NOMO-1 treated with dmso at 0.1 percent for 144 hours (cell line): Measurements from ENCODE around the gene TNIK.
"Not testable (repeated sequence)": the region's sequence is repeated elsewhere in the genome, so short reads cannot be mapped to it uniquely, and the experiment has no call there.

ENCODE experiments used
- DNase-seq: peaks from one replicate; lab custom pipeline; 2025; ENCODE audit not compliant: unreplicated experiment; lab: John Stamatoyannopoulos, UW

The TNIK gene

GRCh38 chr3:171389491-171389890 lies 70.7 kb downstream of the TNIK start:
- no peak for DNase-seq

DNA sequence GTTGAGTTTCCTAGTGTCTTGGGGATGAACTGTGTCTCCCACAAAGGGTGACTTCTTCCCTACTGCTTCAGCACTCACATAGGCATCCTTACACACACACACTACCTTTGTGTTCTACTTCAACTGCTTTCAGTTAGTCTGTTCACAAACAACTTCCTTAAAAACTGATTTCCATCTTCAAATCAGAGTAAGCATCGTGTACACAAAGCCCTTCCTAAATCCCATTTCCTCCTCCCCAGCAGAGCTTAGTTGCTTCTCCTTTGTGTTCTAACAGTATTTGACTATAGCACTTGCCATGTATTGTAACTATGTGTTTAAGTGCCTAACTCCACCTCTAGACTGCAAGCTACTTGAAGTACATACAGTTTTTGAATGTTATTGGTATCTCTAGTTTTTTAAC lies 71.7 kb downstream of the TNIK start:
- DNase-seq = no peak

DNA sequence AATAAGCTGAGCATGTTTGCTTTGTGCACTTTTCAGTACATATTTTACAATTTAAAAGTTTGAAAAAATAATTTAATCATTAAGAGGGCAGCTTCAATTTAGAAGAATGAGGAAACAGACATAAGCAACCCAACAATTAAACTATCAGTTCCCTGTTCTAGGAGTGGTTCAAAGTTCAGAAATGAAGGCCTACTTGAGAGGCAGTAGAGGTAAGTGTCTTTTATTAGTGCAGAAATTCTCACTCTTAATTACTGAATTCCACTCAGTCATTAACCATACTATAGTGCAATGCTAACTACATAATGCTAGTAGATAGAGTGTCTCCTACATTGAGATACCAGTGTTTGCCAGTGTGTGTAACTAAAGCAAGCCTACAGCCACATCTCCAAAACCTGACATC lies 73.1 kb downstream of the TNIK start:
- peak; percentile 3 for DNase-seq

- no peak for DNase-seq
These were observed 75.1 kb downstream of the TNIK start for GRCh38 chr3:171385086-171385485.

GRCh38 chr3:171384101-171384891 lies 75.9 kb downstream of the TNIK start:
- no peak for DNase-seq

DNA sequence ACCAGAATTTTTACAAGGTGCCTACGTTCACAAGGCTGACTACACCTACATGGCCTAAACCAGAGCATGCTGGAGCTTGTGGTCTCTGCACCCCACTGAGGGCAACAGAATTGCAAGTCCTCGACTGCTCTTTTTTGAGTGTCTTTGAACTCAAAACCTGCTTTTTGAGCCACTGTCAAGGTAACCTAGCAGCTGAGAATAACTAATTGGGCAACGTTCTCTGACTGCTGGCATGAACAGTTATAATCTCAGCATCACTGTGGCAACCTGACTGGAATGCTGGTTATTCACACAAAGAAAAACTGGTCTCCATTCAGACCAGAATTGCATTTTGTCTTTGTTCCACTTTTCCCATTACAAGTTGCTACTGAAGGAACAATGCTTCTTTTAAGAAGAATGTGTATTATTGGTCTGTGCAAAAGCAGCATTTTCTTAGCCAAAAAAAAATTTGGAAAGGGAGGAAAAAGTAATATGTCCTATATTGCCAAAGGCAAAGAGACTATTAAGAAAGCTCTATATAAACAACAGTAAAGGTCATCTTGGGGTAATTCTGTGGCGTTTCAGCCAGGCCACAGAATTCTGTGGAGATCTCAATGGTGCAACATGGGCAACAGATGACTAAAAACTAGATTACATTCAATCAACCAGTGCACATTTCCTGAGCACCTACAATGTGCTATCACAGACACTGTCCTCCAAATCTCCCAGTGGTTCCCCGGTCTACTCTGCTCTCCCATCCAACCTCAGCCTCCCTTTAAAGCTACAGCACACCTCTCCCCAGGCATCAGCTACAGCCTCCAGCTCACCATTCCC lies 76.8 kb downstream of the TNIK start:
- DNase-seq = no peak

- not testable (repeated sequence) for DNase-seq
These were observed 77.9 kb downstream of the TNIK start for GRCh38 chr3:171382347-171382746.

DNA sequence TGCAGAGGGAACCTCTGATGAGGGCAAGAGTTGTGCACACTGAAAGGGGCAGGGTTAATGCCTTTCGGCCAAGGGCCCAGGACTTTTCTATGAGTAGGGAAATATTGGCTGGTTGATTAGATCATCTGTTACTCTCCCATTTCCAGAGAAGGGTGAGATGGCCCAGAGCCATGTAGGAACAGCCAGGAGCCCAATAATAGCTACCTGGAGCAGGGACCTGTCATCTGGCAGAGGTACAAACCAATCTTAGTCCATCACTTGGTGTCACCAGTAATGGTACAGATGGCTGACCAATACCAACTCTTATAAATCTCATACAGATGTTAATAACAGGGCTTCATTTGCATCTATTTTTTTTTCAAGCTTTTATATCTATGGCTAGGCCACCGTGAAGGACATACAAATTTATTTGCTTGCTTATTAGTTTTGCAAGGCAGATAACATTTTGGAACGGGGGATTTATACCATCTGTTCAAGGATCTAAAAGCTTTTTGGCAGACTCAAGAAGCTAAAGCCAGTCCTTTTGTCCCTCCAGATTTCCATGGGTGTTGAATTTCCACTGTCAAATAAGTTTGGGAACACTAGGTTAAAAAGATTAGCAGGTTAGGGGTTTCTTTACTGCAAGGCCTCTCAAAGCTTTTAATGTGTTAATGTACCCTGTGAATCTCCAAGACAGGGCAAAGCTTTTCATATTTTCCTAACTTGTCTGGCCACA lies 79.3 kb downstream of the TNIK start:
- no peak for DNase-seq

- DNase-seq = no peak
These were observed 80.2 kb downstream of the TNIK start for GRCh38 chr3:171379961-171380483.

GRCh38 chr3:171379281-171379680 lies 80.9 kb downstream of the TNIK start:
- no peak for DNase-seq

DNA sequence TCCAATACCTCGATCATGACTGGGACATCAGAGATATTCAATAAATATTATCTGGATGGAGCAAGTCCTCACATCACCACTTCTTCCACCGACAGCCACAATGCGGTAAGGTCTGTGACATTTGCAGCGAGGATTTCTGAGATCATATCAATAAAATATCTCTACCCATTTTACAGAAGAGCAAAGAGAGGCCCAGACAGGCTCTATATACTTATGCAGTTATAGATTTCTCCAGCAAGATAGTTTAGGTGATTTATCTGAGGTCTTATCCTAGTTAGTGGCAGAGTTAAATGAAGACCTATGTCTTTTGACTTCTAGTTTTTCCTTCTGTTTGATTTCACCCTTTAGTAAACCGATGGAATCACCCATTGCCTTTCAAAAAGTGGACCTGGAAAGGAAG lies 81.6 kb downstream of the TNIK start:
- no peak for DNase-seq

GRCh38 chr3:171377859-171378258 lies 82.3 kb downstream of the TNIK start:
- DNase-seq = no peak

DNA sequence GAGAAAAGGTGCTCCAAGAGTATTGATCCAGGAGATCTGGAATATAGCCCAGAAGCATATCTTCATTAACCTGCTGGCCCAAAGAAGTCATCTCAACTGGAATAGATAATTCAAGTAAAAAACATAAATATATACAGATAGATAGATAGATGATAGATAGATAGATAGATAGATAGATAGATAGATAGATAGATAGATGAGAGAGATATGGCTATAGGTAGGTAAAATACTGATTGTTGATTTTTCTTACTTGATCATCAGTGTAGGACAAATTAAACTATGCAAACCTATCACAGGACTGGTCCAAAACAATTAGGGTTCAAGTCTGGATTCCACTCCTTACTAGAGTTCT lies 83.6 kb downstream of the TNIK start:
- DNase-seq = no peak

- DNase-seq = peak; percentile 95
These were observed 84.3 kb downstream of the TNIK start for GRCh38 chr3:171375666-171376595.

- no peak for DNase-seq
These were observed 85.4 kb downstream of the TNIK start for GRCh38 chr3:171374661-171375285.

GRCh38 chr3:171374260-171374659 lies 85.9 kb downstream of the TNIK start:
- no peak for DNase-seq

DNA sequence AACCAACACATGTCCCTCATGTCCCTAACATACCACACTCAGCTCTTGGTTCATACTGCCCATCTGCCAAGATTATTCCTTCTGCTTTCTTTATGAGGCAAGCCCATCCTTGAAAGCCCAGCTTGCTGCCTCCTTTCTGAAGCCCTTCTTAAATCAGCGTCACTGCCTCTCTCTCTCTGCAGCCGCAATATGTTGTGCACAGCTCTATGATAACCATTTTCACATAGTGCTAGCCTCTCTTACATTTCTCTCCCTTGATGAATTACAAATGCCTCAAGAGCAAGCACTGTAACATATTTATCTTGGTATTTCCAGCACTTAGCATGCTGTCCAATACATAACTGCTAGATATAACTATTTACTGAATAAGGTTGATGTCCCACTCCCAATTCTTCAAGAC lies 86.5 kb downstream of the TNIK start:
- no peak for DNase-seq

DNA sequence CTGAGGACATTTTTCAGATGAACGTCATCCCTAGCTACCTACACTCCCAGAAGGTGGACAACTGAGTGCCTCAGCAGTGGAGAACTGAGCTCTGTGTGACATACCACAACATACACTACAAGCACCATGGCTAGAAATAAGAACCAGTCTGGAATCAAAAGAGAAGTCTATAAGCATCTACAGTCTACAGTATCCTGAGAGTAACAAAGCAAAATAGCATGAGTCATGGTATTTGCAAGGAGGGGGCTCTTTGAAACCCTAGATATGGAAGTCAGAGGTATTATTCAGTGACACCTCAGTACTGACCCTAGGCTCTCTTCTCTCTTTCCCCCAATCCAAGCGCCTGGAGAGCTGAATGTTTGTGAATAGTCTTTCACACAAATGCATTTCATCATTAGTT lies 87.5 kb downstream of the TNIK start:
- DNase-seq = no peak

GRCh38 chr3:171371354-171371753 lies 88.9 kb downstream of the TNIK start:
- no peak for DNase-seq

DNA sequence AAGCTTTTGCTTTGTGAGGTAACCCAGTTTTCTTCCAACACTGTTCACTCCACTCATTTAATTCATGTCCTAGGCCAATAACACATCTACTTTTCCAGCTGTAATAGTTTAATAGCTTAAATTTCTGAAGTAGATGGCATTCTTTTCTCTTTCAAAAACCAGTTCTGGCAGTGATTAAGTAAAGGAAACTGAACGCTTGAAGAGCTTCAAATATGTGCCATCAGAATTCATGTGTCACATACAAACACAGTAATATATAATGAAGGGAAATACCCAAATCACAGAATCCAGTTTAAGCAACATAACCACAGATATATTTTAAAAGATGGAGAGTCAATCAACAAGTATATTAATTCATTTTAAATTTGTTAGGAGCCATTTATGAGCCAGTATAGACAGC lies 91.0 kb downstream of the TNIK start:
- no peak for DNase-seq
